Middle frontal gyrus (tissue), 1 donor: ENCODE results near the gene DXO.

ENCODE experiments used
- DNase-seq: peaks from one replicate; pipeline ENCODE4 v3.0.0-alpha.2; 2015; ENCODE audit warnings: low spot score; ENCODE audit errors: extremely low spot score

The DXO gene

GRCh38 chr6:31930962-31931361 lies 41.0 kb downstream of the DXO start:
- DNase-seq, result no peak

GRCh38 chr6:31928672-31928939 lies 43.3 kb downstream of the DXO start:
- no peak for DNase-seq

- no peak for DNase-seq
Measured at GRCh38 chr6:31927863-31928671, 43.9 kb downstream of the DXO start.

GRCh38 chr6:31927242-31927862 lies 44.6 kb downstream of the DXO start, which contains the start of gene C2:
Gene C2, plus strand, starts transcription at chr6:31927717. Its CDS starts 36 bp downstream, at chr6:31927753.
- DNase-seq, result no peak

GRCh38 chr6:31922942-31923341 lies 49.0 kb downstream of the DXO start:
- DNase-seq, result no peak

- no peak for DNase-seq
Measured at GRCh38 chr6:31920811-31921210, 51.1 kb downstream of the DXO start.
